NCI-H526 treated with DMSO at 0.1 percent for 48 hours (cell line): Measurements from ENCODE around the gene SPAG5.

Experiments
- DNase-seq: peaks from one replicate; lab custom pipeline; 2025; lab: John Stamatoyannopoulos, UW

SPAG5 gene

DNA sequence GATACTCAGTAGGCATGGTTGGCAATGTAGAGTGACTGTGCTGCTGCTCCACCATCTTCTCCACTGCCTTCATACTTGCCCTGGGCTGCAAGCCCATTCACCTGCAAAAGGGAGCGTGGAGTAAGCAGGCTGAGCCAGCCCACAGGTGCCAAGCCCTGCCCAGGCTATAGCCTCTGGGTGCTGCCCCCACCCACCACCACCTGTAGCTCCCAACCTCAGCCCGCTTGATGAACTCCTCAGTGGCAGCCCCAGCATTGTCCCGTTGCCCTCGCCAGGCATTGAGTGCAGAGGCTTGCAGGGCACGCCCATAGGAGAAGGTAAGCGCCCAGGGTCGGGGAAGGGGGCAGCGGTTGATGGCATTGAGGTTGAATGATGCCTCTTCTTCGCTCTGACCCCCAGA lies 25.3 kb downstream of the SPAG5 start:
- no peak for DNase-seq

DNA sequence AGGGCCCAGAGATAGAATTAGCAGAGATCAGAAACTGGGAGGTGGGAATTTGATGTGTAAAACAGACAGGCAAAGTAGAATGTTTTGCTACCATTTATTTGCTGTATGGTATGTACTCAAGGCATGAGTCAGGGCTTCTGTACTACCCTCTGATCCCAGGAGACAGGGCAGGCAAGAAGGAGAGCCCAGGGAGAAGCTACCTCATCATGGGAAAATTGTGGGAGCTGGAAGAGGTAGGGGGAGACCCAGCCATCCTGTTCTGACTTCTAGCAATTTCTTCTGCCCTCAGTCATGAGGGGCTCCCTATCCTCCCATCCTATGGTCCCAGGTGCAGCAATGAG lies 25.8 kb downstream of the SPAG5 start:
- no peak for DNase-seq

DNA sequence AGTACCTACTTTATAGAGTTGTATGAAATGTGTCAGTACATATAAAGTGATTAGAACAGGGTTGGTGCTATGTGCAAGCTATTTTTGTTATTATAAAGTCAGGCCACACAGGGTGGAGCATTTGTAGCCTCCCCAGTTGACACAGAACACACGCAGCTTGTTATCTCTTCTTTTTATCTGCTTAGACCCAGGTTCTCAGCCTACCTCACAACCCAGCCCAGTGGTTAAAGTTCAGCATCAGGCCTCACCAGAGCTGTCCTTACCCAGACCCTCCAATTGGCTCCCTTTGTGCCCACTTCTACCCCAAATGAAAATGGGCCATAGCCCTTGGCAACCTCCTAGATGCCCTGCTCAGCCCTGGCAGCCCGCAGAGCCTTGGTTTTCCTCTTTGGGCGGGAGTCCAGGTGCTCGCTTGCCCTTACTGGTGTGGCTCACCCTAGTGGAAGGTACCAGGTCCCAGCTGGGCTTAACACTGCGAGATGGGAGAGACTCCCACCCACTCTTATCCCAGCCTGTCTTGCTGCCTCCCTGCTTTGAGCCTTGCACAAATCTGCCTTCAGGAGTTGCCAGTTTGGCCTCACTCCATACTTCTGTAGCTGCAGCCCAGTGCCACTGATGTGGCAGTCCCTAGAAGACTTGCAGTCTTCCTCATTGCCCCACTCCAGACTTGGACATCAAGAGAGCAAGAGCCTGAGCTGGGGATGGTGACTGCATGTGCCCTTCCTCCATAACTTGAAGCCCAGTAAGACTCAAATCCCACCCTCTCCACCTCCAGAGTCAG lies 26.4 kb downstream of the SPAG5 start:
- no peak for DNase-seq

DNA sequence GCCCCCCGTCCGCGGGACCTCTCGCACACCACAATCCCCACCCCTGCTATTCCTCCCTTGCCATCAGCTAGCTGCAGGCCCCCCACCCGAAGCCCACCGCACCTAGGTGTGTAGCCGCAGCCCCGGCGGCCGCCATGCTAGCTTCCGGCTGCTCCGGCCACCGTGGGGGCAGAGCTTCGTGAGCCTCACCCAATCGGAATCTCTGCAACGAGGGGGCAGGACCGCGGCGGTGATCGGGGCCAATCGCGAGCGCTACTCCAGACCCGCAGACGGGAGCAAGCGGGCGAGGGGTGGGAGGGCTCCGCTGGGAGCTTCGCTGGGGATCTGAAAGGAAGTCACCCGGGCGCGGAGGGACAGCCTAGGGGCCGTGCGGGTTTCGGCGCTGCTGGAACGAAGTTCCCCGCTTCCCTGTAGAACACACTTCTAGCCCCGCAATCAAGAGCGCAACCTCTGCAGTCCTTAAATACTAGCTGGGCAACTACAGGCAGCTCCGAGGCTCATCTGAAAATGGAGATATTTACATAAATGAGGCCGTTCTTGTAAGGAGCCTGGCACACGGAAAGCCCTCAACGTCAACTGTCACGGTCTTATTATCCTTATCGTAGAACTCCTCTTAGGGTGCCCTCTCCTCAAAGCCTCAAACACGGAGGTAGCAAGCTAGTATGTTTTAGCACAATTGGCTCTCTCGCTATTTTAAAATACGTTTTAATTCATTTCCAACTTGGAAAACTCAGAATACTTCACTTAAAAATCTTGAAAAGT lies 27.3 kb downstream of the SPAG5 start, which contains the start of gene PIGS:
Gene PIGS, minus strand, starts transcription at position 164 of the 762 bp plus-strand sequence. Its CDS starts 28 bp downstream, at position 136.
- peak; percentile 97 for DNase-seq

DNA sequence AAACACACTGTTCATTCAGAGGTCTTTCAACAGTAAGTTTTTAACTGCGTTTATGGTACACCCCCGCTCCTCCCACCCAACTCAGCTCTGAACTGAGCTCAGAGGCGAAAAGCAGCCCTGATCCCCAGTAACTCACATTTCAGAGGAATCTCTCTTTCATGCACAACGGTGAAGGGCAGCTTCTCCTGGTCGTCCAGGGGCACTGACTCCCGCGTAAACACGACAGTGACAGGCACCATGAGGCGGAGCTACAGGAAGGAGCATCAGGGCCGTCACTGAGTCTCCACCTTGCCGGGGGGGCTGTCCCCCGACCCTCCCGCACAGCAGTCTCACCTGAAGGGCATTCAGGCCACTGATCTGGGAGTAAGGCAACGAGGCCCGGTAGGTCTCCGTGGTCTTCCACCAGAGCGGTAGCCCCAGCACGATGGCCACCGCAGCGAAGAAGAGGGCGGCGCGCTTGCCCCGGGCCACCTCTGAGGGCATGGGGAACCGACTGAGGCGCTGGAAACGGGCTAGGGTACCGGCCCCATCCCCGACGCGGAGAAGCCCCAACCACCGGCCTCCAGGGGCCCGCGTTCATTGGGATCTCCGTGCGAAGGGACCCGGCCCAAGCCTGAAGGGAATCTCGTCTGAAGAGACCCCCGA lies 28.0 kb downstream of the SPAG5 start:
- DNase-seq, result peak; percentile 66

DNA sequence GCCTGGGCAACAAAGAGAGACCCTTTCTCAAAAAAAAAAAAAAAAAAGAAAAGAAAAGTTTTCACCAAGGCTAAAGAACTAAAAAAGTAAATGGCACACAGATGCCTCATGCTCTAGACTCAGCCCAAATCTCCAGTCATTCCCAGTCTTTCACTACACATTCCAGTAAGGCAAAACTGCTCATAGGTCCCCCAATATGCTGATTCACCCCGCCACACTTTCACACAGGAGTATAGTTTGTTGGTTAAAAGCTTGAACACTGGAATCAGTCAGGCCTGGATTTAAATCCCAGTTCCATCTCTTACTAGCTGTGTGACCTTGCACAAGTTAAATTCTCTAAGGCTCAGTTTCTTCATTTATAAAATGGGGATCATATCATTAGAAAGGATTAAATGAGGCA lies 29.4 kb downstream of the SPAG5 start:
- no peak for DNase-seq

DNA sequence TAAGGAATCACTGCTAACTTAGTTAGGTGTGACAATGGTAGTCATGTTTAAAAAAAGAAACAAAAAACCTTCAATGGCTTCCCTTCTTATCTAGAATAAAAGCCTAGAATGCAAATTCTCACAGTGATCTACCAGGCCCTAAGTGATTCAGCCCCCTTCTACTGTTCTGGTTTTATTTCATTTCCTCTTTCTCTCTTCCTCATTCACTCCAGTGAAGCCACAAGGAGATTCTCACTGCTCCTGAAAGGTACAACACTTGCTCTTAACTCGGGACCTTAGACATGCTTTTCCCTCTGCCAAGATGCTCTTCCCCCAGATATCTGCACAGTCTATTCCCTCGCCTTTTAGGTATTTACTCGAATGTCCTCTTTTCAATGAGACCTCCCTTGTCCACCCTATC lies 31.2 kb downstream of the SPAG5 start:
- no peak for DNase-seq

DNA sequence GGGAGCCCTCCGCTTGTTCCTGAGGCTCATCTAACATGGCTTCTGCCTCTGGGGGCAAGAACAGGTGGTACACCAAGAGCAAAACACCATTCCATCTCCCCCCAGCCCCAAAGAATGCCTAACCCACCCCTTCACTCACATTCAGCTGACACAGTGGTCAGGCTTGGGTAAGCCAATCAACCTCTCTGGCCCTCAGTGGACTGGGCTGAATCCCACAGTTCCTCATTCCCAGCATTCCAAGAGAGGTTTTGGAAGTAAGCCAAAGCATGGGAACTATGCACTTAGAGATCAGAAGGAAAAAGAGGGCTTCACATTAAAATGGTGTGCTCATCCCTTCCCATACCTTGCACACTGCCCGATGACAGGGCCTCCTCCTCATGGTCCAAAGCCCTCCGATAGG lies 35.4 kb downstream of the SPAG5 start:
- no peak for DNase-seq

DNA sequence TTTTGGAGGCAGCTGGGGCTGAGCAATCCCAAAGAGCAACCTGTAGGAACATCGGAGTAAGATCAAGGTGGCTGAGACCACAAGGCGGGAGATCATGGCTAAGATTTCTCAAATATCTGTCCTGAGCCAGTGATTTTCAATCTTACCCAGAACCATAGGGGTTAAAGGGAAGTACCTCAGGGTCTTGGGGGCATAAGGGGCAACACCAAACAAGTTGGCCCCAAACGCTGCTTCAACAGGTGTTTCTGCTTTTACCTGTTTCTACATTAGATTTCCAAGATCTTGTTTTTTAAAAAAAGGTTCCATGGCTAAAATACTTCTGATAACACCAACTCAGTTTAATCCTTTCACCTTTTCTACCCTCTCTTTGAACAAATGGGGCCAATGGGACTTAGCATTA lies 43.8 kb downstream of the SPAG5 start:
- DNase-seq, result no peak

DNA sequence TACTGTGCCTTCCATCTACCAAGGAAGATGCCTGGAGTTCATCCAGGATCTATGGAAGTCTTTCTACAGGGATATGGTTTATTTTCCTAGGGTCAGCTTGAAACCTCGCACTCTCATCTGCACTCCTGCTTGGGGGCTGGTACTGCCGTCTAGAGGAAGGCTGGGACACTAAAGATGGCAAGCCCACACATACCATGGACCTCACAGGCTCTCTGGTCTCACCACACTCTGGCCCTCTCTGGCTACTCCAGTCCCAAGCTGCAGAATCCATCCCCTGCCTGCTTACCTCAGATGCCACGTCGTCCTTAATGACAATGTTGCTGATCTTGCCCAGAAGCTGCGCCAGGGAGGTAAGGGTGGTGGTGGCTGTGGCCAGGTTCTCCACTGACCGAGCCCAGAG lies 44.3 kb downstream of the SPAG5 start:
- no peak for DNase-seq

DNA sequence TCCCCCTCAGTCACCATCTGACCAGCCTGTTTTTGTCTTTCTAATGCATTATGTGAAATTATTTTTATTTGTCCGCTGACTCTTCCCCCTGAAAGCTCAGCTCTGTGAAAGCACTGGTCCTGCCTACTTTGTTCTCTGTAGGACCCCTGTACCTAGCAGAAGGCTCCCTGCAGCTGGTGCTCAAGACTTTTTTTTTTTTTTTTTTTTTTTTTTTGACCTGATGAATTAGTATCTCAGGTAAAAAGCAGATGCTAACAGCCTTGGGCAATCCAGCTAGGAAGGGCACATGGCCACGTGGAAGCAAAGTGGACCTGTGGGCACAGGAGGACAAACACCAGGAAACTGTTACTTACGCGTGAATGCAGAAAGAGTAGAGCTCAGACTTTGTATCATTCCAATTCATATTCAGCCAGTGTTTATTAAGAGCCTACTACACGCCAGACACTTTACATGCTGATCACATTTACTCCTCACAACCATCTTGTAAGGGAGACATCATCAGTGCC lies 45.8 kb downstream of the SPAG5 start:
- DNase-seq, result no peak

DNA sequence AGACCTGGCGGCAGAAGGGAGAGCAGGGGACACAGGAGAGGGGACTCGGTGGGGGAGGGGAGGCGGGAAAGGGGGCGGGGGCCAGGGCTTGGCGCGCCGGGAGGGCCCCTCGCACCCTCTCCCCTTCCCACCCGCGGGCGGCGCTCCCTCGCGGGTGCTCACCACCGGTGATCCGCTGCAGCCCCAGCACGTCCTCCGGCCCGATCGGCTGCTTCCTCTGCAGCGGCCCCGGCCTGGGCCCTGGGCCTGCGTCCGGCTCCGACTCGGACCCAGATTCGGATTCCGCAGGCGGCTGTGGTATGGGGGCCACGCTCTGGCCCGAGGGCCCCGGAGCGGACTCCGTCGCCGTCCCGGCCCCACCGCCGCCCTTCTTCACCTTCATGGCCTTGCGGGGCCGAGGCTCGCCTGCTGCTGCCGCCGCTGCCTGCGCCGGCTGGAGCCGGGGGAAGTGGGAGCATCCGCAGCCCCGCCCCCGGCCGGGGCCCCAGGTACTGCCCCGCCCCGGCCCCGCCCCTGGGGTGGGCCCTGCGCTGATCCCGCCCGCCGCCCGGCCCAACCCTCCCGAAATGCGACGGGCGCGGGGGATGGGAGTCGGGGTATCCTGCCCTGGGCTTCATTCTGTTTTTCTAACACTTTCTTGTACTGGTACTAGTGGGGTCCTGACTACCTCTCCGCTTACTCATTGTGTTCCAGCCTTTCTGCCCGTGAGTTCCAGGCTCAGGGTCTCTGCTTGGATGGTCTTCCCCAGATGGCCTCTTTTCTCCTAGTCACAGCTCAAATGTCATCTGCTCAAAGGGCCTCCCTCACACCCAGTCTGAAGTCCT lies 46.4 kb downstream of the SPAG5 start, which contains the start of gene UNC119:
Gene UNC119, minus strand, starts transcription at position 449 of the 824 bp plus-strand sequence. Its CDS starts 67 bp downstream, at position 382.
- peak; percentile 59 for DNase-seq

DNA sequence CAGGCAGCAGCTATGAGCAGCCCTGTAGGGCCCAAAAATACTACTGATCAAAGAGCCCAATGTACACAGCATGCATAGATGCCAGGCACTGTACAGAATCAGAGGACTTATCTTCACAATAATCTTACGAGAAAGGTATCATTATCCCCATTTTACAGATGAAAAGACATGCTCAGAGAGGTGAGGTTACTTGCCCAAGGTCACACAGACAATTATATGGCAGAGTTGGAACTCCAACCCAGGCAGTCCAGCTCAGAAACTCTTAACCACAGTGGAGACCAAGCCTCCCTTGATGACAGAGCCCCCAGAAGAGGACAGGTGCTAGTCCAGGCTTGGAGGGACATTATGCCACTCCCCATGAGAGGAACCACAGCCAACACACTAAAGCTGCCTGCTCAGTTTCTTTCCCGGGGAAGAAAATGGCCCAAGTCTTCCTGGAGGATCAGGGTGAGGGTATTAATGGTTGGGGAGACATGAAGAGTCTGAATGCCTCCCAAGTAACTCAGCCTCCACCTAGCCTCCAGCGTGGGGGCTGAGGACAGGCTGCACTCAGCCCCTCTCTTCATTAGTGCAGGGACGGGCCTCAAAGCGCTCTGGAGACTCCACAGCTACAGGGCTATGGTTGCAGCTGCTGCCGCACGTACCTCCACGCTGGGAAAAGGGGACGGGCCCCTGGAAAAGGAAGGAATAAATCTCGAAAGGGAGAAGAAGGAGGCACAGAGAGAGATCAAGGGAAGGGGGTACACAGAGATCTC lies 47.2 kb downstream of the SPAG5 start:
- no peak for DNase-seq

DNA sequence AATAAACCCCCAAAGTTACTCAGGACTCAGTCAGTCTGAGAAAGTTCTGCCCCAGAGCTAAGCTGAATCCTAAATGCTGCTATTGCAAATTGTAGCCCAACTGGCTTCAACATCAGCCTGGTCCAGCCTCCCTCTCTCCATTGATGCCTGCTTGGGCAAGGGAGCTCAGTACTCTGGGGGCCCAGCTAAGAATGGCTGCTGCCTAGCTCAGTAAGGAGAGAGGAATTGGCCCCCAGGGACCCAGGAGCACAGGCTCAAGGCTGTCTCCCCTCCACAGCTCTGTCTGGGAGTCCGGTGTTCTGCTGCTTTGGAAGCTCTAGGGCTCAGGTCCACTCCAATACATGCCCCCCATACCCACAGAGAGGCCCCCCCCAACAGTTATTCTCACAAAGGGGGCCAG lies 48.0 kb downstream of the SPAG5 start:
- DNase-seq, result no peak

DNA sequence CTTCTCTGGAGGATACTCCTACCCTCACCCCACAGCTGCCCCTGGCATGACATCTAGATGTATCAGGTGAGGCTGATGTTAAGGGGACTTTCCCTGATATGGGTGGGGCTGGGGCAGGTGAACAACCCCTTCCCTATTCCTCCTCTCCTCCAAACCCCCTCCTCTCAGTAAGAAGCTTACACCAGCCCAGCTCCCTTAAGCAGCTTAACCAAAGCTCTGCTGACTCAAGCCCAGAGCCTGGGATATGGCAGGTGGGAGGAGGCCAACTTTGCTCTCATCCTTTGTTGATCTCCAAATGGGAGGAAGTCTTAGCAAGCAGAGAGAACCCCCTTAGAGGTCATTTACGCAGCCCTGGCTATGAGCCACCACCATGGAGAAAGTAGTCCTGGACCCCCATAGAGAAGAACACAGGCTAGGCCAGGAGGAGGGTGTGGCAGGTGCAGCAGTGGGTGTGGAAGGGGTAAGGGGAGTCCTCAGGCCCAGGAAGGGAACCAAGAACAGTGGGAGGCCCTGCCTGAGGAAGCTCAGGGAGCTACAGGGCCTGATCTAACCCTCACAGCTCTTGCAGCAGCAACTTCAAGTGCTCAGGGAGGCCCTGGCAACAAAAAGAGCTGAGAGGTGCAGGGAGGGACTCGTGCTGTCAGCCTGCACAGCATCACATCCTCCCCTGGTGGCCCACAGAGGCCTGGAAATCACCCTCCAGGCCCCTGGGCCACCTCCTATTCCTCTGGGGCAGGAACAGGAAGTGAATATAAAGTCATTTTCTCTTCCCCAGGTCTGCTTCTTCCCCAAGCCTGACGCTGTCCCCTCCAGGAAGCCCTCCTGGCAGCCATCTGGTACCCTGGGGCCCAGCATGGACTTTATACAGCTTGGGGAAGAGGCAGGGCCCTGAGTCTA lies 49.3 kb downstream of the SPAG5 start:
- DNase-seq, result no peak

DNA sequence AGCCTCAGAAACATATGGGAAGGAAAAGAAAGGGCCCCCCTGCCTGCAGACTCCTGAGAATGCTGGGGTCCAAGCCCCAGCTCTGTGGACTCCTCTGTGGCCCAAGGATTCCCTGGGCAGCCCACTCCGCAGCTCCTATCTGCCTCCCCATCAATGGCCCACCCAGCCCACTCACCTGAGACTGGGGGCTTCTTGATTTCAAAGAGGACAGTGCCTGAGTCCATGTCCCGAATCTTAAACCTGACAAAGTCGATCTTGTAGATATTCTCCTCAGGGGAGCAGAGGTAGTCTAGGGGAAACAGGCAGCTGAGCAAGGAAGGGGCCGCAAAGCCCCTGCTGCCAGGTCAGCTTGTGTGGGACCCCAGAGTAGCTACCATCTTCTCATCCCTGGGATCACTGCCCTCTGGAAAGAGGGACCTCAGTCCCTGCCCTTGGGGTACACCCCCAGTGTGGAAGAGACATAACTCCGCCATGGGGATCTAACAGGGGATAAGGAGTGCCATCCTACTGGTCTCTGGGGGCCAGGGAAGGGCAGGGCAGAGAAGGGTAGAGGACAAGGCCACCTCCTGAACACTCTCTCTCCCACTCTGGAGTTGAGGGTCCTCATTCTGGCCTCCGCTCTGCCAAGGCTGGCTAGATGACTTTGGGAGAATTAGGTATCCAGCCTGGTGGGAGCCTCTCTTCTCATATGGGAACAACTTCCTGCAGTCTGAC lies 50.3 kb downstream of the SPAG5 start:
- no peak for DNase-seq

DNA sequence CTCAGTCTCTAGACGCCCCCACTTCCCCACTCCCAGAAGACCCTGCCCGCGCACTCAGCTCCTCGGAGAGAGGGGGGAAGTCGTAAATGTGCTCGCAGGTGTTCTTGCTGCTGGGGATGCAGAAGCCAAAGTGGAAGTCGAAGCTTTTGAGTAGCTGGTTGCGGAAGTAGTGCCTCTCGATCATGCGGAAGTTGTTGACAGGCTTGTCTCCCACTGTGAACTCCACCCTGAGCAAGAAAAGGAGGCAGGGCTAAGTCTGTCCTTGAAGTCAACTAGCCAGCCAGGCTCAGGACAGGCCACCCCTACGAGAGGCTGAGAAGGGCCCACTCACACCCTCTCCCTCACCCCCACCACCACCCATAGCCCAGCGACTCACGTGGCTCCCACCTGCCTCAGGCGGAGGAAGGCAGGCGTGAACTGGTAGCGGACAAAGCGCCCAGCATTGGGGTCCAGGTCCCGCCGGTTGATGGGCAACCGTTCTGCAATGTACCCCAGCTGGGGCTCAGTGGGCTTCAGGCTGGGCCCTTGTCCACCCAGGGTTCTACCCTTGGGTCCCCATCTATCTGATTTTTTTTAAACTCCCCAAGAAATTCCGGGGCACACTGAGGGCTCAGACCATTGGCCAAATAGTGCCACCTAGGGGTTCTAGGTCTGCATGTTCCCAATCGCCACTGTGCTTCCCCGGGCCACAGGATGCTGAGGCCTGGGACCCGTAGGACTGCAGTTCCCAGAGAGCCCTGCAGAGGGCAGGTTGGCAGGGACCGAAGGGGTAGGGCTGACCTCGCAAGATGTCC lies 51.0 kb downstream of the SPAG5 start:
- peak; percentile 22 for DNase-seq

DNA sequence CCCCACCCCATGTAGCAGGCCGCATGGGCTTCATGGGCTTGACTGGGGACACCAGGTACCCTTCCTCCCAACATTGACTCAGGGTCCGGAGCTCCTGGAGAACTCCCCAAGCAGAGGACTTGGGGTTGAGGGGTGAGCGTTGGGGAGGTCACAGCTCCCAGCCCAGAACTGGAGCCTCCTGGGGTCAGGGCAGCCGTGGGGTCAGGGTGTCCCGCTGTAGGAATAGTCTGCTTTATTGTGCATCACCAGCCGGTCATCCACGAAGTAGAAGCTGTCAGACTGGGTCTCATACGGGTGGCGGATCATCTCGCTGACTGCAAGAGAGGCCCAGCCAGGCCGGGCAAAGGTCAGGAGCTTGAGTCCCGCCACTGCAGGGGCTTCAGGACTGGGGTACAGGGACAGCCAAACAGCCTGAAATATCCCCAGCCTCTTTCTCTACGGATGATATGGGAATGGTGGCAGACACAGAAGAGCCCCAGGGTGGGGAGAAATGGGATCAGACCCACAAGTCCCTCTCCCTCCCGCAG lies 51.7 kb downstream of the SPAG5 start:
- no peak for DNase-seq
